Loucy (cell line): Measurements from ENCODE around the gene GARIN5B.
"Not testable (repeated sequence)": the region's sequence is repeated elsewhere in the genome, so short reads cannot be mapped to it uniquely, and the experiment has no call there.

Experiments used
- H2AFZ ChIP-seq: fragments of 200-600 bp; sonication (generic); 2 replicates; pipeline ENCODE4 v1.6.0; 2016; ENCODE audit warnings: antibody characterized with exemption, mild to moderate bottlenecking, low read length, moderate library complexity
- H3F3A ChIP-seq: fragments of 200-600 bp; 2 replicates; pipeline ENCODE4 v1.6.0; 2016; ENCODE audit warnings: antibody characterized with exemption, low read depth, mild to moderate bottlenecking
- H3K27me3 ChIP-seq: fragments of 200-600 bp; sonication (generic); 2 replicates; pipeline ENCODE4 v1.6.1; 2014; ENCODE audit warnings: low read length, mild to moderate bottlenecking; ENCODE audit not compliant: insufficient read depth, poor library complexity, severe bottlenecking
- H3K36me3 ChIP-seq: fragments of 200-600 bp; sonication (generic); 2 replicates; pipeline ENCODE4 v1.6.1; 2016; ENCODE audit warnings: low read length; ENCODE audit not compliant: insufficient read depth
- H3K4me1 ChIP-seq: fragments of 200-600 bp; sonication (generic); 2 replicates; pipeline ENCODE4 v1.5.1; 2014; ENCODE audit warnings: low read length, mild to moderate bottlenecking; ENCODE audit not compliant: insufficient read depth, poor library complexity, severe bottlenecking
- H3K4me2 ChIP-seq: fragments of 200-600 bp; sonication (generic); 2 replicates; pipeline ENCODE4 v1.6.0; 2014; ENCODE audit warnings: antibody characterized with exemption, low read length, low read depth, mild to moderate bottlenecking; ENCODE audit not compliant: poor library complexity, severe bottlenecking
- H3K4me3 ChIP-seq: fragments of 200-600 bp; sonication (generic); 2 replicates; pipeline ENCODE4 v1.5.1; 2014; ENCODE audit warnings: low read length, mild to moderate bottlenecking, mixed read lengths; ENCODE audit not compliant: poor library complexity, severe bottlenecking
- H3K79me2 ChIP-seq: fragments of 200-600 bp; sonication (generic); 2 replicates; pipeline ENCODE4 v1.6.1; 2014; ENCODE audit warnings: low read length; ENCODE audit not compliant: insufficient read depth
- H3K9ac ChIP-seq: fragments of 200-600 bp; sonication (generic); 2 replicates; pipeline ENCODE4 v1.6.0; 2014; ENCODE audit warnings: mild to moderate bottlenecking, low read depth, low read length, moderate library complexity; ENCODE audit not compliant: poor library complexity, severe bottlenecking
- H3K9me2 ChIP-seq: fragments of 200-600 bp; sonication (generic); replicated peaks from 2 replicates; pipeline ENCODE4 v1.6.1; 2016; ENCODE audit warnings: low read depth, low read length, mixed read lengths
- H3K9me3 ChIP-seq: fragments of 200-600 bp; sonication (generic); 2 replicates; pipeline ENCODE4 v1.6.1; 2014; ENCODE audit warnings: mild to moderate bottlenecking, antibody characterized with exemption, low read length, low read depth; ENCODE audit not compliant: insufficient read depth
- H4K20me1 ChIP-seq: fragments of 200-600 bp; sonication (generic); 2 replicates; pipeline ENCODE4 v1.6.0; 2014; ENCODE audit warnings: antibody characterized with exemption, low read length, mild to moderate bottlenecking; ENCODE audit not compliant: insufficient read depth, poor library complexity, severe bottlenecking
- CTCF ChIP-seq: fragments of 200-600 bp; sonication (generic); conservative IDR thresholded peaks from 2 replicates; pipeline ENCODE4 v1.5.1; 2014; ENCODE audit warnings: mild to moderate bottlenecking, antibody characterized with exemption, low read length
- EZH2phosphoT487 ChIP-seq: fragments of 200-600 bp; IDR thresholded peaks from 2 replicates; pipeline ENCODE4 v1.6.1; 2018; ENCODE audit warnings: antibody characterized with exemption, mild to moderate bottlenecking, moderate library complexity, borderline replicate concordance

The GARIN5B gene

GRCh38 chr19:55407800-55408532 is 44.9 kb upstream of the GARIN5B start:
- no peaks in the 10 kb centered on the region for H3K9me3 ChIP-seq
- H3K4me2 ChIP-seq, result peak overlapping the region; percentile 94
- H3K27me3 ChIP-seq, result peaks cover 5% of the 10 kb centered on the region
- peak overlapping the region; percentile 91 for H3K4me3 ChIP-seq
- H2AFZ ChIP-seq, result peak overlapping the region; percentile 95
- no peaks in the 10 kb centered on the region for H3K9me2 ChIP-seq
- no peaks in the 10 kb centered on the region for H3F3A ChIP-seq
- H3K36me3 ChIP-seq, result peaks cover 20% of the 10 kb centered on the region; the same call in 1 of the 2 replicates
- H3K4me1 ChIP-seq, result peaks cover 37% of the 10 kb centered on the region
- H3K79me2 ChIP-seq, result peaks cover 45% of the 10 kb centered on the region
- H4K20me1 ChIP-seq, result peaks cover 36% of the 10 kb centered on the region
- TF ChIP-seq EZH2phosphoT487, result no peak
- TF ChIP-seq CTCF, result no peak
- peak overlapping the region; percentile 97 for H3K9ac ChIP-seq

GRCh38 chr19:55407550-55407799 is 44.4 kb upstream of the GARIN5B start, which contains the start of gene UBE2S:
TSS of gene UBE2S (minus strand) at chr19:55407788. CDS start at chr19:55407589, 199 bp downstream.
- not testable (repeated sequence) for H3K9me3 ChIP-seq, H3K9me2 ChIP-seq, H3F3A ChIP-seq, H3K27me3 ChIP-seq
- H3K4me3 ChIP-seq, result peak within 1 kb of the TSS; percentile 91
- H4K20me1 ChIP-seq, result peaks cover 41% of the 10 kb centered on the region
- peaks cover 50% of the 10 kb centered on the region for H3K79me2 ChIP-seq
- peak within 1 kb of the TSS; percentile 95 for H2AFZ ChIP-seq
- H3K4me2 ChIP-seq, result peak within 1 kb of the TSS; percentile 94
- peaks cover 25% of the 10 kb centered on the region; the same call in 1 of the 2 replicates for H3K36me3 ChIP-seq
- peak within 1 kb of the TSS; percentile 97 for H3K9ac ChIP-seq
- peaks cover 42% of the 10 kb centered on the region for H3K4me1 ChIP-seq

GRCh38 chr19:55406826-55407549 is 43.9 kb upstream of the GARIN5B start:
- Histone ChIP-seq H3K9me3 (no peaks in the 10 kb centered on the region), H3K36me3 (peaks cover 30% of the 10 kb centered on the region; the same call in 1 of the 2 replicates), H3K79me2 (peaks cover 54% of the 10 kb centered on the region), H3K9me2 (no peaks in the 10 kb centered on the region), H3K4me1 (peaks cover 43% of the 10 kb centered on the region), H3K9ac (peak overlapping the region; percentile 97), H3K27me3 (peaks cover 5% of the 10 kb centered on the region), H2AFZ (no peak overlapping the region), H3K4me2 (peak overlapping the region; percentile 94), H3K4me3 (peak overlapping the region; percentile 91), H4K20me1 (peaks cover 42% of the 10 kb centered on the region), H3F3A (no peaks in the 10 kb centered on the region)
- TF ChIP-seq EZH2phosphoT487 (no peak), CTCF (no peak)
